ENCODE results near the gene TTC38. TPM values are rescaled to one million over a fixed set of nuclear protein-coding genes. Genes with fewer than 3 reads are reported as not detected.

TTC38 gene
- total RNA-seq, 1 donor from 2014 or later = 55.3 TPM

DNA sequence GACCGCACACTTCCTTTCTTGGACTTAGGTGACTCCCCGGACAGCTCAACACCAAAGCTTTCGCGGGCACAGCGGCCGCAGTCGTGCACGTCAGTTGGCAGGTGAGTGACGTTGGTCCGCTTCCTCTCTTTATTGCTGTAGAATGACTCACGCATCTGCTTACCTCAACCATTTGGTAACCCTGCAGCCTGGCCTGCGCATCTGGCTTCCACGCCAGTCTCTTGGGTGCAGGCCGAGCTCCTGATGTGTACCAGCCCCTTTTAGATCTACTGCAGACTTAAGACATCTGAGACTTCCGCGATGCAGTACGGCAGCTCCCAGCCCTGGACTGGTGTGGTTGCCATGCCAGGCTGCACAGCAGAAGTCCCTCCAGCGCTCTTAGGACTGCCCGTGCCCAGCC, 55.4 kb downstream of the TTC38 start:
- no peaks in the 10 kb centered on the region for H3K4me1 ChIP-seq
- H3K27ac ChIP-seq = no peak overlapping the region
- no peaks in the 10 kb centered on the region for H3K27me3 ChIP-seq
- H3K4me3 ChIP-seq = no peak overlapping the region
- no peaks in the 10 kb centered on the region for H3K9me3 ChIP-seq
- no peak for DNase-seq (ENCODE audit: low spot score in 2 of 2)
- intact Hi-C loops (cut with DNase I) = no loop called here
- TF ChIP-seq, protein P1, sequence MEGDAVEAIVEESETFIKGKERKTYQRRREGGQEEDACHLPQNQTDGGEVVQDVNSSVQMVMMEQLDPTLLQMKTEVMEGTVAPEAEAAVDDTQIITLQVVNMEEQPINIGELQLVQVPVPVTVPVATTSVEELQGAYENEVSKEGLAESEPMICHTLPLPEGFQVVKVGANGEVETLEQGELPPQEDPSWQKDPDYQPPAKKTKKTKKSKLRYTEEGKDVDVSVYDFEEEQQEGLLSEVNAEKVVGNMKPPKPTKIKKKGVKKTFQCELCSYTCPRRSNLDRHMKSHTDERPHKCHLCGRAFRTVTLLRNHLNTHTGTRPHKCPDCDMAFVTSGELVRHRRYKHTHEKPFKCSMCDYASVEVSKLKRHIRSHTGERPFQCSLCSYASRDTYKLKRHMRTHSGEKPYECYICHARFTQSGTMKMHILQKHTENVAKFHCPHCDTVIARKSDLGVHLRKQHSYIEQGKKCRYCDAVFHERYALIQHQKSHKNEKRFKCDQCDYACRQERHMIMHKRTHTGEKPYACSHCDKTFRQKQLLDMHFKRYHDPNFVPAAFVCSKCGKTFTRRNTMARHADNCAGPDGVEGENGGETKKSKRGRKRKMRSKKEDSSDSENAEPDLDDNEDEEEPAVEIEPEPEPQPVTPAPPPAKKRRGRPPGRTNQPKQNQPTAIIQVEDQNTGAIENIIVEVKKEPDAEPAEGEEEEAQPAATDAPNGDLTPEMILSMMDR (IDR thresholded peaks at IDR 0.05) = no peak
- H3K36me3 ChIP-seq = no peaks in the 10 kb centered on the region

DNA sequence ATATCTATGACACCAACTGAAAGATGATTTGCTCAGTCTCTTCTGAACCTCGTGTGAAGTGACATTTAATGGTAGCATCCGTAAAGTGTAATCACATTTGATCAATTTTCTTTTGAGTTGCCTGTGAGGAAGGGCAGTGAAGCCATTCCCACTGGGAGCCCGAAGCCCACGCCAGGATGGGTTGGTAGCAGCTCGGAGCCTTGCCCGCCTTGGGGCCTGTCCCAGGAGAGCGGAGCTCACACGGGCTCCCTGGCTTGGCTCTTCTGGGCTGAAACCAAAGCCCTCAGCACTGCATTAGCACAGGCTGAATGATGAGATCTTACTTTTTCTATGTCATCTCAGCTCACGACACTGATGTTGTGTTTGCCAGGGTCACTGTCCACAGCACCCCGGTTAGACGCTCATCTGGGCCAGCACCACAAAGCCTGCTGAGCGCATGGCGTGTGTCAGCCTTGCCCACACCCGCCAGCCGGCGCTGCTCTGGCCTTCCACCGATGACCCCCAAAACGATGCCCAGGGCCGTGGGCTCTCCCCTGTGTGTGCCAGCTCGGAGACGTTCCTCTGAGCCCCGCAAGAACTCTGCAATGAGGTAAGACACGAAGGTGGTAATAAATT, 58.4 kb downstream of the TTC38 start:
- Histone ChIP-seq H3K4me1 (no peaks in the 10 kb centered on the region), H3K36me3 (no peaks in the 10 kb centered on the region), H3K27ac (no peak overlapping the region), H3K9me3 (no peaks in the 10 kb centered on the region), H3K4me3 (no peak overlapping the region), H3K27me3 (no peaks in the 10 kb centered on the region)
- DNase-seq (ENCODE audit: low spot score in 2 of 2) = no peak
- intact Hi-C loops (cut with DNase I) = no loop called here
- TF ChIP-seq, protein P1 (IDR thresholded peaks at IDR 0.05) = no peak

DNA sequence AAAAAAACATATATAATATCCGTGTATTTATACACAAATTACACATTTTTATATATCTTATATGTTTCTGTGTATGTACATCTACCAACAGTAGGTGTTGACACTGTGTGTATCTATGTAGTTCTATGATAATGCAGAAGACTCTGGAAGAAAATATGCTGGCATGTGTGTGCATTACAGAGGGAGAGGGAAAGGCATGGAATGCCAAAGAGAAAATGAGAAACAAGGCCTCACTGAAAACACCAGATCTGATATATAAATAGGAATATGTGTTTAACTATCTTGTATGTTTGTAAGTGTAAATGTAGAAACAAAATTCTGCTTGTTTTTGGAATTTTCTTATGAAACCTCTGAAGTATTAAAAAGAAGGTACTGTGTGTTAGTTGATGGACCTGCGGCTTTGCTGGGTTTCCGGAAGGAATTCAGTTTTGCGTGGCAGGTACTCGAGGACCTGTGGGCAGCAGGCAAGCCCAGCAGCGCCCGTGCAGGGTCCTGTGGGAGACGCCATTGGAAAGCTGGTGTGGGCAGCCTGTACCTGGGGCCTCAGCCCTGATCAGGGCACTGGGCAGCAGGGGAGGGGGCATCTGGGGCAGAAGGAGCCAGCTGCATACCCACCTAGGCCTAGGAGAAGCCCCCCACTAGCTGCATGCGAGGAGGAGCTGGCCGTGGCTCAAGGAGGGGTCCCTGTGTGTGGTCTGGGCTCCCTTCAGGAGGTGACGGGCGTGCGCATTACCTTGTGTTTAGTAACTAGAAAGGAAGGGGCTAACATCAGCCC, 60.1 kb downstream of the TTC38 start:
- Histone ChIP-seq H3K4me3 (no peak overlapping the region), H3K4me1 (no peaks in the 10 kb centered on the region), H3K36me3 (no peaks in the 10 kb centered on the region), H3K9me3 (no peaks in the 10 kb centered on the region), H3K27ac (no peak overlapping the region), H3K27me3 (no peaks in the 10 kb centered on the region)
- DNase-seq (ENCODE audit: low spot score in 2 of 2) = no peak
- TF ChIP-seq, protein P1 (IDR thresholded peaks at IDR 0.05) = no peak
- intact Hi-C loops (cut with DNase I) = no loop called here

DNA sequence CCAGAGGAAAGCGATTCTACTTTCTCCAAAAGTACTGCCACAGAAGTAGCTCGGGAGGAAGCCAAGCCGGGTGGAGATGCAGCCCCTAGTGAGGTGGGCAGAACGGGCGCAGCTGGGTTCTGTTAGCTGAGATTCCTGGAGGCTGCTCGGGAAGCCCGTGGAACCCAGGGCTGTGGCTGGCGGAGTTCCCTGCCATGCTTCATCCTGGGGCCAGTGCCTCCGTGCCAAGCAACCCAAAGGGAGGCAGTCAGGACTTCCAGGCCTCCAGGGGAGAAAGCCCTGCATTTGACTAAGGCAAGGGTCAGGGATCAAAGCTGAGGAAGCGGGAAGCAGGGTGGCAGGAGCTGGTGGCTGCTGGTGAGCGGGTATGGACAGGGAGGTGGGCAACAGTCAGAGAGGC, 61.0 kb downstream of the TTC38 start:
- no peak for DNase-seq (ENCODE audit: low spot score in 2 of 2)
- H3K4me3 ChIP-seq = no peak overlapping the region
- H3K27ac ChIP-seq = no peak overlapping the region
- intact Hi-C loops (cut with DNase I) = no loop called here
- no peaks in the 10 kb centered on the region for H3K4me1 ChIP-seq
- no peaks in the 10 kb centered on the region for H3K27me3 ChIP-seq
- H3K36me3 ChIP-seq = no peaks in the 10 kb centered on the region
- TF ChIP-seq, protein P1 (IDR thresholded peaks at IDR 0.05) = no peak
- no peaks in the 10 kb centered on the region for H3K9me3 ChIP-seq

DNA sequence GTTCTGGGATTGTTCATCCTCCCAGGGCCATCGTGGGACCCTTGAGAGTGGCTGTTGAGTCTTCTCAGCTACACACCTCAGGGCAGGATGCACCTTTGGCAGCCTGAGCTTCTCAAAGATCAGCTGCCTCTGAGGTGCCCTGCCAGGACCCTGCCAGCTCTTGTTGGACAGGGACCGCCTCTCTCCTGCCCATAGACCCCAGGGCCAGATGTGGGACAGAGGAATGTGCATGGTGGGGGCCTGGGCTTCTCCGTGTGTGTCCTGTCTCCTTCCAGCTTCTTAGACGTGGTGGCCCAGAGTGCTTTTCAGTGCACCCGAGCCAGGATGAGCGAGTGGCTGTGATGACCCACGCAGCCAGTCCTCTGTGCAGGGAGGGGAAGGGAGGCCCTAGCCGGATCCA, 61.8 kb downstream of the TTC38 start:
- no peak for DNase-seq (ENCODE audit: low spot score in 2 of 2)
- intact Hi-C loops (cut with DNase I) = loop anchor here (10.0 kb wide), 1 partner anchor 65 kb away; the partner anchor contains the start of genes PKDREJ and TTC38

More for the DNA sequence above, 61.8 kb downstream of the TTC38 start:
- Histone ChIP-seq H3K27me3 (no peaks in the 10 kb centered on the region), H3K36me3 (no peaks in the 10 kb centered on the region), H3K4me1 (no peaks in the 10 kb centered on the region), H3K27ac (no peak overlapping the region), H3K4me3 (no peak overlapping the region), H3K9me3 (no peaks in the 10 kb centered on the region)
- TF ChIP-seq, protein P1 (IDR thresholded peaks at IDR 0.05) = no peak

Data from ascending aorta (tissue), 2 donors.